ENCODE measurements around the gene DEDD.

DEDD gene

GRCh38 chr1:161132410-161133219 is at the start of gene DEDD:
Gene DEDD, minus strand, starts transcription at chr1:161132667. Its CDS starts 8,205 bp downstream, at chr1:161124462.
- no peak for TF ChIP-seq CTCF (IDR thresholded peaks at IDR 0.05)
- peak; percentile 98 for DNase-seq (ENCODE audit: low spot score)
- Histone ChIP-seq H3K4me3 (peak within 1 kb of the TSS; percentile 85), H3K27ac (peak within 1 kb of the TSS; percentile 95 to 98)

- TF ChIP-seq CTCF (IDR thresholded peaks at IDR 0.05), result no peak
- peak overlapping the region in 1 of 2 donors; percentile 31 for H3K27ac ChIP-seq
- no peak overlapping the region for H3K4me3 ChIP-seq
- DNase-seq (ENCODE audit: low spot score), result no peak
These were observed 49.7 kb upstream of the DEDD start for GRCh38 chr1:161182214-161182613.

GRCh38 chr1:161180639-161181038 is 48.2 kb upstream of the DEDD start:
- no peak for DNase-seq (ENCODE audit: low spot score)

GRCh38 chr1:161179698-161180097 is 47.2 kb upstream of the DEDD start:
- Histone ChIP-seq H3K27ac (no peak overlapping the region), H3K4me3 (no peak overlapping the region)
- no peak for DNase-seq (ENCODE audit: low spot score)
- TF ChIP-seq CTCF (IDR thresholded peaks at IDR 0.05), result no peak

More at GRCh38 chr1:161180639-161181038, 48.2 kb upstream of the DEDD start:
- H3K27ac ChIP-seq, result no peak overlapping the region
- H3K4me3 ChIP-seq, result no peak overlapping the region
- TF ChIP-seq CTCF (IDR thresholded peaks at IDR 0.05), result no peak

- H3K4me3 ChIP-seq, result peak overlapping the region; percentile 77
- no peak for DNase-seq (ENCODE audit: low spot score)
- no peak for TF ChIP-seq CTCF (IDR thresholded peaks at IDR 0.05)
- peak overlapping the region; percentile 88 to 89 for H3K27ac ChIP-seq
These were observed 45.4 kb upstream of the DEDD start for GRCh38 chr1:161177936-161178244.

GRCh38 chr1:161177112-161177935 is 44.9 kb upstream of the DEDD start, which contains the start of gene B4GALT3:
Gene B4GALT3, minus strand, starts transcription at chr1:161177507. Its CDS starts 1,447 bp downstream, at chr1:161176060.
- H3K4me3 ChIP-seq, result peak within 1 kb of the TSS; percentile 77
- DNase-seq (ENCODE audit: low spot score), result peak; percentile 94
- peak within 1 kb of the TSS; percentile 88 to 89 for H3K27ac ChIP-seq
- no peak for TF ChIP-seq CTCF (IDR thresholded peaks at IDR 0.05)

All from coronary artery (tissue), 2 donors.